ENCODE measurements around the gene SVIL. TPM values are rescaled to one million over a fixed set of nuclear protein-coding genes. Genes with fewer than 3 reads are reported as not detected.

SVIL gene
- total RNA-seq, 4 donors from 2014 or later: 24.0 to 82.2 (median 49.7) TPM

- TF ChIP-seq CTCF (IDR thresholded peaks at IDR 0.05; ENCODE audit: low read depth): no peak
These were observed 9.2 kb upstream of the SVIL start for GRCh38 chr10:29643771-29644501.

GRCh38 chr10:29642990-29643389, 8.2 kb upstream of the SVIL start:
- no peak for TF ChIP-seq CTCF (IDR thresholded peaks at IDR 0.05; ENCODE audit: low read depth)

GRCh38 chr10:29637537-29637936, 2.8 kb upstream of the SVIL start:
- TF ChIP-seq CTCF (IDR thresholded peaks at IDR 0.05; ENCODE audit: low read depth): no peak

GRCh38 chr10:29636178-29636577, 1.4 kb upstream of the SVIL start:
- no peak for TF ChIP-seq CTCF (IDR thresholded peaks at IDR 0.05; ENCODE audit: low read depth)

GRCh38 chr10:29635711-29636144, 957 bp upstream of the SVIL start:
- no peak for TF ChIP-seq CTCF (IDR thresholded peaks at IDR 0.05; ENCODE audit: low read depth)

GRCh38 chr10:29634105-29634504, 666 bp downstream of the SVIL start:
- no peak for TF ChIP-seq CTCF (IDR thresholded peaks at IDR 0.05; ENCODE audit: low read depth)

- no peak for TF ChIP-seq CTCF (IDR thresholded peaks at IDR 0.05; ENCODE audit: low read depth)
These were observed 3.8 kb downstream of the SVIL start for GRCh38 chr10:29631049-29631339.
